ENCODE measurements around the gene MYO15A. TPM values are rescaled to one million over a fixed set of nuclear protein-coding genes. Genes with fewer than 3 reads are reported as not detected.

Gene MYO15A
- total RNA-seq, 1 experiment from 2014 or later = 2.8 TPM

GRCh38 chr17:18105595-18105994 lies 3.0 kb upstream of the MYO15A start:
- no TSS peak for BruUV-seq (replicated peaks)
- POLR2A ChIA-PET = no interaction called here

More at GRCh38 chr17:18105595-18105994, 3.0 kb upstream of the MYO15A start:
- H3K4me2 ChIP-seq (ENCODE audit: low read length) = no peak overlapping the region
- ATAC-seq (no peak), DNase-seq (ENCODE audit: low read depth, low spot score) (no peak)
- H3K4me3 ChIP-seq (replicated peaks in 1 of 2; ENCODE audit: low read depth in 1 of 2, low read length in 2 of 2) = no peak overlapping the region
- H3K27me3 ChIP-seq (ENCODE audit: insufficient read depth, low read length) = no peaks in the 10 kb centered on the region
- H3K4me1 ChIP-seq (ENCODE audit: control insufficient read depth in 1 of 2, insufficient read depth in 2 of 2, low read length in 2 of 2) = no peaks in the 10 kb centered on the region
- no peak for TF ChIP-seq REST (IDR thresholded peaks at IDR 0.05; ENCODE audit: low read depth)
- no peak for TF ChIP-seq TCF7L2 (IDR thresholded peaks at IDR 0.05; ENCODE audit: borderline replicate concordance, extremely low read depth, insufficient read depth, insufficient read length)
- no peak for TF ChIP-seq ELF1 (IDR thresholded peaks at IDR 0.05; ENCODE audit: borderline replicate concordance, low read depth)
- no peak for TF ChIP-seq MAX (IDR thresholded peaks at IDR 0.05)
- no peak for TF ChIP-seq SP1 (IDR thresholded peaks at IDR 0.05; ENCODE audit: low read depth)
- no peak for TF ChIP-seq CBX3 (IDR thresholded peaks at IDR 0.05; ENCODE audit: low read depth)
- TF ChIP-seq ATF3 (IDR thresholded peaks at IDR 0.05) = no peak
- no peak for TF ChIP-seq FOSL1 (IDR thresholded peaks at IDR 0.05; ENCODE audit: low read depth)
- TF ChIP-seq POLR2A (IDR thresholded peaks at IDR 0.05; ENCODE audit: borderline replicate concordance, extremely low read depth, insufficient read depth, insufficient read length) = no peak
- TF ChIP-seq EZH2 (IDR thresholded peaks at IDR 0.05) = no peak
- no peak for TF ChIP-seq EZH2phosphoT487 (IDR thresholded peaks at IDR 0.05; ENCODE audit: borderline replicate concordance)
- no peak for TF ChIP-seq CTCF (IDR thresholded peaks at IDR 0.05 in 2 of 3, conservative IDR thresholded peaks at IDR 0.05 in 1 of 3; ENCODE audit: borderline replicate concordance in 1 of 3, insufficient read depth in 1 of 3, low read depth in 2 of 3, low read length in 2 of 3)
- no peak for TF ChIP-seq CEBPB (IDR thresholded peaks at IDR 0.05; ENCODE audit: low read depth)
- CTCF ChIA-PET = no interaction called here
- H3K27ac ChIP-seq (ENCODE audit: low read depth, low read length) = no peak overlapping the region
- H3K36me3 ChIP-seq (ENCODE audit: control insufficient read depth in 1 of 2, insufficient read depth in 2 of 2, low read length in 2 of 2) = peaks cover 2 to 3% of the 10 kb centered on the region in 2 experiments; a peak in 2 of 4 replicates
- RAD21 ChIA-PET (ENCODE audit: low non-redundant PET in 1 of 2, low total read pairs in 2 of 2, uncharacterized antibody in 2 of 2, unreplicated experiment in 2 of 2) = no interaction called here
- no peaks in the 10 kb centered on the region for H3K9me3 ChIP-seq (ENCODE audit: control insufficient read depth in 1 of 2, insufficient read depth in 1 of 2, low read depth in 1 of 2, low read length in 2 of 2)
- no peaks in the 10 kb centered on the region for H3K79me2 ChIP-seq (ENCODE audit: insufficient read depth, low read length)
- H4K20me1 ChIP-seq (ENCODE audit: insufficient read depth) = no peaks in the 10 kb centered on the region
- no peak overlapping the region for H3K9ac ChIP-seq (ENCODE audit: low read length)
- no peak overlapping the region for H2AFZ ChIP-seq (ENCODE audit: low read depth, low read length, poor library complexity, severe bottlenecking)
- intact Hi-C loops (cut with micrococcal nuclease) = no loop called here
- no peaks in the 10 kb centered on the region for H3K9me2 ChIP-seq (ENCODE audit: insufficient read depth)

Data from HCT116 (cell line).